HUES64 (cell line): ENCODE measurements around the gene RASIP1.

Experiments
- H3K27ac ChIP-seq: 2 replicates; pipeline ENCODE4 v1.7.0; 2013; ENCODE audit warnings: low read depth, low read length, inconsistent platforms
- H3K27me3 ChIP-seq: 2 replicates; pipeline ENCODE4 v1.6.1; 2013; ENCODE audit warnings: mild to moderate bottlenecking, low read length; ENCODE audit not compliant: insufficient read depth
- H3K36me3 ChIP-seq: 2 replicates; pipeline ENCODE4 v1.6.1; 2013; ENCODE audit warnings: mild to moderate bottlenecking, low read length; ENCODE audit not compliant: insufficient read depth
- H3K4me1 ChIP-seq: 2 replicates; pipeline ENCODE4 v1.6.1; 2013; ENCODE audit warnings: mild to moderate bottlenecking, low read length, moderate library complexity; ENCODE audit not compliant: insufficient read depth
- H3K4me3 ChIP-seq: 2 replicates; pipeline ENCODE4 v1.5.1; 2013; ENCODE audit warnings: mild to moderate bottlenecking, low read length, moderate library complexity
- H3K9ac ChIP-seq: 2 replicates; pipeline ENCODE4 v1.6.1; 2013; ENCODE audit warnings: mild to moderate bottlenecking, low read depth, low read length
- H3K9me3 ChIP-seq: 2 replicates; pipeline ENCODE4 v1.6.1; 2013; ENCODE audit warnings: low read depth, low read length; ENCODE audit not compliant: insufficient read depth
- WGBS: fragments of 150-250, 120-280 bp; methylation state at CpG from one replicate; pipeline ENCODE4 v1.1.7; 2013; ENCODE audit warnings: missing lambda C conversion rate; 5-methylcytosine and 5-hydroxymethylcytosine counted together

The RASIP1 gene

GRCh38 chr19:48741129-48741999 lies 954 bp upstream of the RASIP1 start:
- no peaks in the 10 kb centered on the region for H3K36me3 ChIP-seq
- peak overlapping the region; percentile 39 for H3K4me3 ChIP-seq
- H3K9me3 ChIP-seq: no peaks in the 10 kb centered on the region
- peaks cover 18% of the 10 kb centered on the region for H3K27me3 ChIP-seq
- no peak overlapping the region for H3K27ac ChIP-seq
- WGBS: 66% methylated on average over 35 of the region's 35 CpGs
- H3K9ac ChIP-seq: no peak overlapping the region
- H3K4me1 ChIP-seq: peaks cover 15% of the 10 kb centered on the region; the same call in 1 of the 2 replicates

- Histone ChIP-seq H3K36me3 (no peaks in the 10 kb centered on the region), H3K4me3 (peak overlapping the region; percentile 69), H3K9me3 (no peaks in the 10 kb centered on the region), H3K9ac (0 out of 2 replicates have a peak overlapping the region, but pooled peaks have one; percentile 21), H3K27ac (no peak overlapping the region), H3K27me3 (peaks cover 18% of the 10 kb centered on the region), H3K4me1 (0 out of 2 replicates have a peak, but pooled peaks cover 12% of the 10 kb centered on the region)
- 13% methylated on average over 51 of the region's 51 CpGs for WGBS
These were observed 826 bp downstream of the RASIP1 start for GRCh38 chr19:48739404-48740163.

- Histone ChIP-seq H3K9ac (0 out of 2 replicates have a peak overlapping the region, but pooled peaks have one; percentile 21), H3K9me3 (no peaks in the 10 kb centered on the region), H3K4me1 (0 out of 2 replicates have a peak, but pooled peaks cover 12% of the 10 kb centered on the region), H3K4me3 (peak overlapping the region; percentile 69), H3K27ac (no peak overlapping the region), H3K27me3 (peaks cover 18% of the 10 kb centered on the region), H3K36me3 (no peaks in the 10 kb centered on the region)
- 2% methylated on average over 95 of the region's 96 CpGs for WGBS
These were observed 1.6 kb downstream of the RASIP1 start for GRCh38 chr19:48738557-48739403.

GRCh38 chr19:48737360-48737998 lies 2.9 kb downstream of the RASIP1 start:
- Histone ChIP-seq H3K4me3 (peak overlapping the region; percentile 4; the same call in 1 of the 2 replicates), H3K9me3 (no peaks in the 10 kb centered on the region)
- WGBS: 83% methylated on average over 22 of the region's 22 CpGs

GRCh38 chr19:48735031-48735615 lies 5.3 kb downstream of the RASIP1 start:
- Histone ChIP-seq H3K4me3 (peak overlapping the region; percentile 62), H3K9me3 (no peaks in the 10 kb centered on the region), H3K4me1 (0 out of 2 replicates have a peak, but pooled peaks cover 3% of the 10 kb centered on the region), H3K36me3 (no peaks in the 10 kb centered on the region), H3K27me3 (peaks cover 12% of the 10 kb centered on the region), H3K27ac (peak overlapping the region; percentile 47; the same call in 1 of the 2 replicates), H3K9ac (peak overlapping the region; percentile 43)
- 1% methylated on average over 38 of the region's 38 CpGs for WGBS

More at GRCh38 chr19:48737360-48737998, 2.9 kb downstream of the RASIP1 start:
- no peak overlapping the region for H3K9ac ChIP-seq
- H3K4me1 ChIP-seq: 0 out of 2 replicates have a peak, but pooled peaks cover 12% of the 10 kb centered on the region
- H3K36me3 ChIP-seq: no peaks in the 10 kb centered on the region
- H3K27ac ChIP-seq: no peak overlapping the region
- H3K27me3 ChIP-seq: peaks cover 18% of the 10 kb centered on the region

- 93% methylated on average over 9 of the region's 9 CpGs for WGBS
- peaks cover 7% of the 10 kb centered on the region for H3K27me3 ChIP-seq
- H3K27ac ChIP-seq: no peak overlapping the region
- no peaks in the 10 kb centered on the region for H3K4me1 ChIP-seq
- H3K9ac ChIP-seq: no peak overlapping the region
- no peaks in the 10 kb centered on the region for H3K36me3 ChIP-seq
- no peaks in the 10 kb centered on the region for H3K9me3 ChIP-seq
- peak overlapping the region; percentile 62 for H3K4me3 ChIP-seq
These were observed 5.8 kb downstream of the RASIP1 start for GRCh38 chr19:48734625-48735024.

- Histone ChIP-seq H3K9ac (no peak overlapping the region), H3K9me3 (no peaks in the 10 kb centered on the region), H3K27ac (no peak overlapping the region), H3K27me3 (no peaks in the 10 kb centered on the region), H3K4me1 (no peaks in the 10 kb centered on the region), H3K4me3 (no peak overlapping the region), H3K36me3 (no peaks in the 10 kb centered on the region)
- WGBS: 91% methylated on average over 4 of the region's 4 CpGs
These were observed 9.0 kb downstream of the RASIP1 start for GRCh38 chr19:48731452-48731851.

- Histone ChIP-seq H3K27ac (no peak overlapping the region), H3K4me1 (no peaks in the 10 kb centered on the region), H3K27me3 (no peaks in the 10 kb centered on the region), H3K9me3 (no peaks in the 10 kb centered on the region), H3K36me3 (no peaks in the 10 kb centered on the region), H3K4me3 (no peak overlapping the region), H3K9ac (no peak overlapping the region)
- 95% methylated on average over 77 of the region's 77 CpGs for WGBS
These were observed 11.3 kb downstream of the RASIP1 start for GRCh38 chr19:48728911-48729664.

GRCh38 chr19:48726556-48726955 lies 13.9 kb downstream of the RASIP1 start:
- Histone ChIP-seq H3K4me3 (no peak overlapping the region), H3K36me3 (no peaks in the 10 kb centered on the region), H3K27ac (no peak overlapping the region), H3K4me1 (no peaks in the 10 kb centered on the region), H3K9me3 (no peaks in the 10 kb centered on the region), H3K9ac (no peak overlapping the region), H3K27me3 (no peaks in the 10 kb centered on the region)
- WGBS: 98% methylated on average over 2 of the region's 2 CpGs
